Measurements from ENCODE around the gene TANC1.

DNA sequence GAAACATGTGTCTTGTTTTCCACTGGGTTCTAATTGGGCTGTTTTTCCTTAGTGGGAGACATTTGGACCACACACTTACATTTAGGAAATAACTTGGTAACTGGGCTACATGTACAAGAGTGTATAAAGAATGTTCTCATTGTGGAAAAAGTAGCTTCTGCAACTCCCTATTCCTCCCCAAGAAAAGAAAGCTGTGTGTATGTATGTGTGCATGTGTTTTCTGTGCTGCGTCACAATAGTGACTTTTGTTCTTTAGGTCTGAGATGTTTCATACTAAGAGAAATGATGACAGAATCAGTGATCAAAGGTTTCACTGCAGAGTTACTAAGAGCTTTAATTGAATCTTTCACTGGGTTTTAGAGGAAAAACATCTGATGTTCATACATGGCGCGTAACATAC lies 82.7 kb downstream of the TANC1 start:
- TF ChIP-seq, protein P1, sequence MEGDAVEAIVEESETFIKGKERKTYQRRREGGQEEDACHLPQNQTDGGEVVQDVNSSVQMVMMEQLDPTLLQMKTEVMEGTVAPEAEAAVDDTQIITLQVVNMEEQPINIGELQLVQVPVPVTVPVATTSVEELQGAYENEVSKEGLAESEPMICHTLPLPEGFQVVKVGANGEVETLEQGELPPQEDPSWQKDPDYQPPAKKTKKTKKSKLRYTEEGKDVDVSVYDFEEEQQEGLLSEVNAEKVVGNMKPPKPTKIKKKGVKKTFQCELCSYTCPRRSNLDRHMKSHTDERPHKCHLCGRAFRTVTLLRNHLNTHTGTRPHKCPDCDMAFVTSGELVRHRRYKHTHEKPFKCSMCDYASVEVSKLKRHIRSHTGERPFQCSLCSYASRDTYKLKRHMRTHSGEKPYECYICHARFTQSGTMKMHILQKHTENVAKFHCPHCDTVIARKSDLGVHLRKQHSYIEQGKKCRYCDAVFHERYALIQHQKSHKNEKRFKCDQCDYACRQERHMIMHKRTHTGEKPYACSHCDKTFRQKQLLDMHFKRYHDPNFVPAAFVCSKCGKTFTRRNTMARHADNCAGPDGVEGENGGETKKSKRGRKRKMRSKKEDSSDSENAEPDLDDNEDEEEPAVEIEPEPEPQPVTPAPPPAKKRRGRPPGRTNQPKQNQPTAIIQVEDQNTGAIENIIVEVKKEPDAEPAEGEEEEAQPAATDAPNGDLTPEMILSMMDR (IDR thresholded peaks at IDR 0.05): no peak
- TF ChIP-seq FOSL2 (IDR thresholded peaks at IDR 0.05) (no peak), FOSL2 (CRISPR knock-in tag; IDR thresholded peaks at IDR 0.05) (no peak), POLR2A (IDR thresholded peaks at IDR 0.05; ENCODE audit: low read length) (no peak), EP300 (IDR thresholded peaks at IDR 0.05) (no peak), ZC3H11A (IDR thresholded peaks at IDR 0.05) (no peak), KDM1A (IDR thresholded peaks at IDR 0.05; ENCODE audit: low read depth) (no peak)

All from A549 (cell line).